GM19240 (cell line): ENCODE data around the gene TMEM119.
"Not testable (repeated sequence)": the region's sequence is repeated elsewhere in the genome, so short reads cannot be mapped to it uniquely, and the experiment has no call there.

Source experiments
- DNase-seq: peaks from one replicate; pipeline ENCODE4 v3.0.0; 2011; ENCODE audit warnings: low spot score; ENCODE audit not compliant: insufficient read length

Gene TMEM119

DNA sequence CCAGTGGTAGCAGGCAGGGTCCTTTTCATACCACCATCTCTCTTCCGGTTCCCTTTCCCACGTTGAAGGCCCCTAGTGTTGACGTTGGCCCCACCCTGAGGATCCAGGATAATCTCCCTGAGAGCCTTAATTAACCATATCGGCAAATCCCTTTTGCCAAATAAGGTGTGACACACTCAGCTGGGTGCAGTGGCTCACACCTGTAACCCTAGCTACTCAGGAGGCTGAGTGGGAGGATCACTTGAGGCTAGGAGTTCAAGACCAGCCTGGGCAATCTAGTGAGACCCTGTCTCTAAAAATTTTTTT lies 2.8 kb upstream of the TMEM119 start:
- no peak for DNase-seq

DNA sequence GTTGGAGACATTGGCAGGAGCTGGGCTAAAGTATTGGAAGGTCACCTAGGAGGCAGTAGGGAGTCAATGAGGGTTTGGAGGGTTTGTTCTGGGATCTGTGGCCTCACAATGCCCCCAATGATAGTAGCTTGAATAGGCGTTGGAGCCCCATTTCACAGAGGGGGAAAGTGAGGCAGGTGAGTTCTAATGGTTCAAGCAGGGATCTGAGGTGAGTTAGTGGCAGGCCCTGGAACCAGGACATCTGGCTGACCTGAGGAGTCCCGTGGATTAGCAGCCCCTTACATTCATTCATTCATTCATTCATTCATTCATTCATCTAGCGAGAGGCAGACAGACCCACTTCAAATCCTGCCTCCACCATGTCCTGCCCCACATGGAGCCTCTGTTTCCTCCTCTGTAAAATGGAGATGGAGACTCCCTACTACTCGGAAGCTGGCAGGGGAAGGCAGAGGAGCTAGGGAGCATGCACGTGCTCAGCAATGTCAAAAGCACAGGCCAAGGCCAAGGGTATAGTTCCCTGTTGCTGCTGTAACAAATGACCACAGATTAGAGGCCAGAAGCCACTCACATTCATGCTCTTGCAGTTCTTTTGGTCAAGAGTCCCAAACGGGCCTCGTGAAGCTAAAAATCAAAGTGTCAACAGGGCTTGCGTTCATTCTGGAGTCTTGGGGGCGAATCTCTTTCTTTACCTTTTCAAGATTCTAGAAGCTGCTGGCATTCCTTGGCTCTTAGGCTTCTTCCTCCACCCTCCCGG lies 2.2 kb upstream of the TMEM119 start:
- DNase-seq, result no peak

DNA sequence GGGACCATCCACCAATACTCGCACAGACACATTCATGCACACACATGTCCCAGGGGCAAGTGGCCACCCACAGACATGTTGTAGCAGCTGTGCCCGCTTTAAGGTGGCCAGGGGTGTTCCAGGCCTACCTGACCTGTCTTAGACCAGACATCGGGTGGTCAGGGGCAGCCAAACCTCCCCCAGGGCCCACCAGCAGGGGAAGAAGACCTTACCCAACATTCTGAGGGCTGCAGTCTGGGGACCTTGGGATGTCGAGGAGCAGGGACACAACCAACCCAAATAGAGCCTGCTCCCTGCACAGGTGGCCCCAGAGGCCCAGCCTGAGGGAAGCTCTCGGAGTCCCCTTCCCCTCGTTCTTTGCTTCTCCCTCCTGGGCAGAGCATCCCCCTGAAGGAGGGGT lies 1.7 kb upstream of the TMEM119 start:
- no peak for DNase-seq

DNA sequence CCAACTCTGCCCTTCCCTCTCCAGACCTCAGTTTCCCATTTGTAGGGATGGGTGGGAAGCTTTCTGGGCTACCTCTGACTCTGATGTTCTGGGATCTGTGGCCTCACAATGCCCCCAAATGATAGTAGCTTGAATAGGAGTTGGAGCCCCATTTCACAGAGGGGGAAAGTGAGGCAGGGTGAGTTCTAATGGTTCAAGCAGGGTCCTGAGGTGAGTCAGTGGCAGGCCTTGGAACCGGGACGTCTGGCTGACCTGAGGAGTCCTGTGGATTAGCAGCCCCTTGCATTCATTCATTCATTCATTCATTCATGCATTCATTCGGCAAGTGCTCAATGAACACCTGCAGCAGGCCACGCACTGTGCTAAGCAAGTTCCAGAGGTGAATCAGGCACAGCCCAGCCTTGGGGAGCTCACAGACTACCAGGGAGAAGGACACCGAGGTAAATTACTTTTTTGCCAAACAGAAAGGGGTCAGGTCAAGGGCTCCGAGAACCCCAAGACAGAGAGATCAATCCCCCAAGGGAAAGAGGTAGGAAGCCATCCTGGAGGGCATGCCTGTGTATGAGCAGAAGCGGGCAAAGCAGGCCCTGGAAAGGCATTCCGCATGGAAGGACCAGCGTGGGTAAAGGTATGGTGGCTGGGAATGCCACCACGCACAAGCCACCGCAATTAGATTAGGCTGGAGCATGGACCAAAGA lies 818 bp upstream of the TMEM119 start:
- DNase-seq, result no peak

DNA sequence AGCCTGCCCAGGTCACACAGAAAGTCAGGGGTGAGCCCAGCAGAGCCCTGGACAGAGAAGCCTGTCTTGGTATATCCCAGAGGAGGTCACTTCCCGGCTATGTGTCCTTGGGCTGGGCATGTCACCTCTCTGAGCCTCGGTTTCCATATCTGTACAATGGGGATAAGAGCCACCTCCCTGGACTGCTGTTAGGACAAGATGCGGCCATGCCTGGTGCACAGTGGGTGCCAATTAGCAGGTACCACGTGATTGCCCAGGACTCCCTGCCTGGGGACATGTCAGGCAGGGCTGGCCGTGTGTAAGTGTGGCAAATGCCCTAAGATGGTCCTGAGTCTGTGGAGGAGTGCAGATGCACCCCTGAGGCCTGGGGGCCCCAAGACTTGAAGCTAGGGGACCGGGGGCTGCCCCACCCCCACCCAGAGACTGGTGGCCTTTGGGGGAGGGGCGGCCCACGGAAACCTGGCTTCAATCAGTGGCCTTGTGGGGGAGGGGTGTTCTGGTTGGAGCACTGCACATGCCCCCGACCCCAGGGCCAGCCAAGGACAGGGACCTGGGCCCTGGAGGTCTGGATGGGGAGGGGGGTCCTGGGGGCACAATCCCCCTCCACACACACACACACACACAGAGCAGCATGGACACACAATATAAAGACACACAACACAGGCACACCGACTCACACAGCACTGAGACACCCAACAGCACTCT lies 878 bp downstream of the TMEM119 start:
- no peak for DNase-seq

DNA sequence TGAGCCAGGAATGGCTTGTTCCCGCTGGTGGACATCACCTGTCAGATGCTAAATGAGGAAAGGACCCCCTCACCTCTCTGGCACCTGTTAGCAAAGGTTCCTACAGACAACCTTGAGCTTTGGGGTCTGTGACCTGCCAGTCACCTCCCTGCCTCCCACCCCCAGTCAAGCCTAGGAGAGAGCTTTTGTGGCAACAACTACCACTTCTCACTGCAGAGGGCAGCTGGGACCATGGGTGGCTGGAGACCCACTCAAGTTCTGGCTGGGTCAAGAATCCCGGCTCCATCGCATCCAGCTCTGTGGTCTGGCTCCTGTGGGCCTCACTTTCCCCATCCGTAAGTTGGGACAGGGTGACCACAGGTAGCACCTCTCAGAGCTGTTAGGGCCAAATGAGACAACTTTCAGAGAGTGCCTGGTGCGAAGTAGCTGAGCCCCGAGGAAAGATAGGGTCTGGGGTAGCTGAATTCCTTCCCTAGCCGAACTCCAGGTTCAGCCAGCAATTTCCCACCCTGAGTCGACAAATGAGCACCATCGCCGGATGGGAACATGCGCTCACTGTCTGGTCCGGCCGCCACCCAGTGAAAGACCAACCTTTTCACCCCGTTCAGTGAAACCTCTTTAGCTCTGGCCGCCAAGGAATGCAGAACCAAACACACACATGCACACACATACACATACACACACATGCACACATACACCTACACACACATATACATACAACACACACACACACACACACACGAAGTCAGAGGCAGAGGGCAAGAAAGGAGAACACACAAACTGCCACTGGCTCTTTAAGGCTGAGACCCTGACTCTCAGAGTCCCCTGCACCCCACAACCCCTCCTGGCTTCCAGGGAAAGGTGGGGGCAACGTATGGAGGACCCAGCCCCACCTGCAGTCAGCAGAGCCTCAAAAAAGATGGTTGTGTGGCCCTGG lies 1.9 kb downstream of the TMEM119 start:
- DNase-seq, result no peak

DNA sequence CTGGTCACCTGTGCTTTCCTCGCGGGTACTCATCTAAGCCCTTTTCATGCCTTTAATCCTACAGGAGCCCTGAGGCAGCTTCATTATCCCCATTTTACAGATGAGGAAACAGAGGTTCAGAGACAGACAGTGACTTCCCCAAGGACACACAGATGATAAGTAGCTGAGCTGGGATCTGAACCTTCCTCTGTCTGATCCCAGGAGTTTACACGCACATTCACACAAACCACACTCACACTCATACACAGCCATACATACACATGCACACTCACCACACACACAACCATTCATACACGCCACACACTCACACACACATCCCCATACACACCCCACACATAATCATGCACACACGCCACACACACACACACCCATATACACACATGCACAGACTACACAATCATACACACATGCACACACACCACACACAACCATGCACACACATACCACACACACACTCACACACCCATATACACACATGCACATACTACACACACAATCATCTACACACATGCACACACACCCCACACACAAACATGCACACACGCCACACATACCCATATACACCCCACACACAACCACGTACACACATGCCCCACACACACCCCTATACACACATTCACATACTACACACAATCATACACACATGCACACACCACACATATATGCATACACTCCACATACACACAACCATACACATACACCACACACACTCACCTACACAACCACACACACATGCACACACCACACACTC lies 2.7 kb downstream of the TMEM119 start:
- DNase-seq, result no peak

DNA sequence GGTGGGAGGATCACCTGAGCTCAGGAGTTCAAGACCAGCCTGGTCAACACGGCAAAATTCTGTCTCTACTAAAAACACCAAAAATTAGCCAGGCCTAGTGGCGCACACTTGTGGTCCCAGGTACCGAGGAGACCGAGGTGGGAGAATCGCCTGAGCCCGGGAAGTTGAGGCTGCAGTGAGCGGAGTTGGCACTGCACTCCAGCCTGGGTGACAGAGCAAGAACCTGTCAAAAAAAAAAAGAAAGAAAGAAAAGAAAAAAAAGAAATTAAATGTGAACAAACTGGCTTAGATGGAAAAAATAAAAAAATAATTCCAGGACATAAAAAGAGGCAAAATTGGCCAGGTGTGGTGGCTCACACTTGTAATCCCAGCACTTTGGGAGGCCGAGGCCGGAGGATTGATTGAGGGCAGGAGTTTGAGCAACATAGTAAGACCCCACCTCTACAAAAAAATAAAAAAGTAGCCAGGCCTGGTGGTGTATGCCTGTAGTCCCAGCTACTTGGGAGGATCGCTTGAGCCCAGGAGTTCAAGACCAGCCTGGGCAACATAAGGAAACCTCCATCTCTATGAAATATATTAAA lies 3.5 kb downstream of the TMEM119 start:
- no peak for DNase-seq

DNA sequence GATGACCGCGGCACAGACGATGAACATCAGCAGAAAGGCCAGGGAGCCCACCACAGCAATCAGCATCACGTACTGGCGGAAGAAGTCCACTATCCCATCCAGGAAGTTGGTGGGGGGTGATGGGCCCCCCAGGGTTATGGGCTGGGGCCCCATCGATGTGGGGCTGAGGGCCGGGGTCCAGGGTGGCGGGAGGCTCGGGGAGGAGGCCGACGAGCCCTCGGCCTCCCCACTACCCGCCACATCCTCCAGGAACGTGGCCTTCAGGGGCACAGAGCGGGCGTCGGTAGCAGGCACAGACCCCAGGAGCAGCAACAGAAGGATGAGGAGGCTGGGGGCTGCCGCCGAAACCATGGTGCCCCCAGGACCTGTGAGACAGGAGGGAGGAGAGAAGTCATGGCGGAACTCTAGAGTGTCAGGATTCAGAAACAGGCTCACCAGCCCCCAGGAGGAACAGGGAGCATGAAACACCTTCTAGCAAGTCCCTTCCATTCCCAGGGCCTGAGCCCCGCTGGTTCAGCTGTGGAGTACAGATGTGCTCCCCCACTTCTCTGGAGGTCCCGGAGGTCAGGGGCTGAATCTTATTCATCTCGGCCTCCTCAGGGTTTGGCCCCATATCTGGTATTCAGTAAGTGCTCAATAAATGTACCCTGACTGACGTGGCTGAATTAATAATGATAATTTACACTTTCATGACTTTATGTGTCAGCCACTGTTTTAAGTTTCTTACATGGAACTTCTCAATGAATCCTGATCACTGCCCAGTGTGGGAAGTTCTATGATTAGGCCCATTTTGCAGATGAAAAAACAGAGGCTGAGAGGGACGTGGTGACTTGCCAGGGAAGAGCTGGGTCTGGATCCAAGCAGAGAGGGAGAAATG lies 5.6 kb downstream of the TMEM119 start:
- no peak for DNase-seq

DNA sequence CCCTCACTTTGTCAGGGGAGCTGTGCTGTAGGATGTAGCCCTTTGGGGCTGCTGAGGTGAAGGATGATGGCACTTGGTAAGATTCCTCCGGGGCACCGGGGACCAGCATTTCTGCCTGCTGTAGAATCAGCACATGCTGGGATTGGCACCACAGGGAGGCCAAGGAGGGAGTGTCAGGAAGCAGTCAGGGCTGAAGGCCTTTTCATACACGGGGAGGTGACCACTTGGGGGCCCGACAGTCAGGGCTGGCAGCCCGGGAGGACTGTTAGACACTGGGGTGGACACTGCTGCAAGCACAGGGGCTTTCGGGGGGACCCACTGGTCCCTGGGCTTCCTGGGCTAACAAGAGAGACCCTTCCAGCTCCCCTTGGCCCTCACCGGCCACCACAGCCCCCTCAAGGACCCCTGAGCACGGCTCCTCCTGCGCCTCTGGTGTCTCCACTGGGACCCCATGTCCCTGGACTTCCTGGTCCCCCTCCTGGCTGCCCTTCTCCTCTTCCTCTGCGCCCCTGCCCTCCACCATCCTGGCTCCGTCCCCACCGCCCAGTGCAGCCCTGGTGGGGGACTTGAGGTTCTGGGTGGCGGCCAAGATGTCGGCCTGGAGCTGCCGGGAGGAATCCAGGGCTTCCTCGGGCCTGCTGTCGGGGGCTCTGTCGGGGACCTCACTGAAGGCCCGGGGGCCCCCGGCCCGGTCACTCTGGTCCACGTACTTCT lies 6.5 kb downstream of the TMEM119 start:
- no peak for DNase-seq

DNA sequence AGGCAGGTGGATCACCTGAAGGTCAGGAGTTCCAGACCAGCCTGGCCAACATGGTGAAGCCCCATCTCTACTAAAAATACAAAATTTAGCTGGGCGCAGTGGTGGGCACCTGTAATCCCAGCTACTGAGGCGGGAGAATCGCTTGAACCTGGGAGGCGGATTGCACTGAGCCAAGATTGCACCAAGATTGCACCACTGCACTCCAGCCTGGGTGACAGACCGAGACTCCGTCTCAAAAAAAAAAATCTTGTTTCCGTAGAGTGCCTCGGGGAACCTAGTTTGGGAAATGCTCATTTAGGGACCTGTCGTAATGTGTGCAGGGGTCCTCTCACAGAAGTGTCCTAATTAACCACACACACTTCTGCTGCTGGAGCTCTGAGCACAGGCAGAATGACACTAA lies 7.4 kb downstream of the TMEM119 start:
- DNase-seq, result not testable (repeated sequence)

DNA sequence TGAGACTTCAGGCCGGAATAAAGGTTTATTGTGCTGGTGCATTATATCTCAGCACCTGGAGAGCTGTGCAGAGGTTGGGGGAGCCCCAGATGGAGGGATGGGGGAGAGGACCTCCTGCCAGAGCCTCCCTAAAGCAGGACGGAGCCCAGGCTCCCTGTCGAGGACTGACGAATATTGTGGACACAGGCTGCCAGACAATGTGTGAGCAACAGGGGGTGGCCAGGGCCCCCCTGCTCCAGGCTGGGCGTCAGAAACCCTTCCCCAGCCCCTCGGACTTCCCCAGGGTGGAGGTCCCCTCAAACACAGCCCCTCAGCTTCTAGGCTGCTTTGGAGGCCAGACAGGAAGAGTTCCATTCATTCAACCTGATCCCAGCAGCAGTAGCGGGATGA lies 8.0 kb downstream of the TMEM119 start:
- no peak for DNase-seq

DNA sequence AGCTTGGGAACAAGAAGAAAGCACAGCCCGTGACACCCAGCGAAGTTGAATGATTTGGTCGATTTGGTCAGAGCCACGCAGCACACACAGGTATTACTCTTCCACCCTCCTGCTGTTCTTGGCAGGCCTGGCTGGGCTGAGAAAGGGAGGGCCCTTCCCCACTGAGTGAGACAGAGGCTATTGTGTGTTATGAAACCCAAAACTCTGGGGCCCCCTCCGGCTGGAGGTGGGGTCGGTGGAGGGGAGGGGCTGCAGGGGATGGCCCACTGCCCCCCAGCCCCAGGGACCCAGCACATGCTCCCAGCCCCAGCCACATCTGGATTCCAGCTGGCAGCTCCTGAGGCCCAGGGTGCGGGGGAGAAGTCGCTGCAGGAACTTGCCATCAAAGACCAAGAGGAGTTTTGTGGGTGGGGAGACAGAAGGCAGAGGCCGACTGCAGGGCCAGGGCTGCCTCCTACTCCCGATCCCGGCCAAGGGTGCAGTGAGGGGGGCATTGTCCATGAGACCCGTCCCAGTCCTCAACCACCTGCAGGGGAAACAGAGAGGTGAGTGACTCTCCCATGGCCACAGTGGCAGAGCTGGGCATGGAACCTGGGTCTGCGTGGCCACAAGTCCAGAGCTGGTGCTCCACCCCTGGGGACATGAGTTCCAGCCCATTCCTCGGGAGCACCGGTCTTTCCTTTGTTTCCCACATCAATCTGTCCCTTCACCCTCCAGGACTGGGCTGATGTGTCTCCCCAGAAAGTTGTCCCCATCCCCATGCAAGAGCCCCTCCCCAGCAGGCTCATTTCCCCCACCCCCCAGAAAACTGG lies 8.7 kb downstream of the TMEM119 start:
- no peak for DNase-seq

DNA sequence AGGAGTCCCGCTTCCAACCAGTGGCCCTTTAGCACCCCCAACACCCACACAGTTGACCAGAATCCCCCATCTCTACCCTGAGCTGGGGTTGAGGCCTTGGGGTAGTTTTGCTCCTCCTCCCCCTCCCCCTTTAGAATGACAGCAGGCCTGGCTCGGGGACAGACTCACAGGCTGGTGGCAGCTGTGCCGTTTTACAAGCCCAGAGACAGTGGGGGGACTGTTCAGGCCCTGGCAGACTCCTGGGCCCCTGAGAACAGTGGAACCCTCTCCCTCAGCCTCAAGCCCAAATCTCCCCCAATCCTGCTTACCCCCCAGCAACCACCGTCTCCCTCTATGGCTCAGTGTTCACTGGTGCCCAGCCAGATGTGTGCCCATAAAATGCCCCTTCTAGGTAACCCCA lies 10.1 kb downstream of the TMEM119 start:
- DNase-seq, result no peak

DNA sequence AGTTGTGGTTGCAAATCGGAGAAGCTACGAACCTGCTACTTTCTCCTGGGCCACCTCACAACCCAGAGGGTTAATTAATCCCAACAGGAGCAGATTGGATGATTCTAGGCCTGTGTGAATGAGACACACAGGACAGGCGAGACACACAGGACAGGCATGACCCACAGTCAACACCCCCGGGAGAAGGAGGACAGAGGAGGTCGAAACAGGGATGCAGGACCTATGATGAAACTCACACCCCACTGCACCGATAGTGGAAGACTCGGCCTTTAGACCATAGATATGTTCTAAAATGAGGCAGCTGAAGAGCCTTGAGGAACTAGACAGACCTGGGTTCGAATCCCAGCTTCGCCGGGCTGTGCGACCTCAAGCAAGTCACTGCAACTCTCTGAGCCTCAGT lies 11.6 kb downstream of the TMEM119 start:
- no peak for DNase-seq

DNA sequence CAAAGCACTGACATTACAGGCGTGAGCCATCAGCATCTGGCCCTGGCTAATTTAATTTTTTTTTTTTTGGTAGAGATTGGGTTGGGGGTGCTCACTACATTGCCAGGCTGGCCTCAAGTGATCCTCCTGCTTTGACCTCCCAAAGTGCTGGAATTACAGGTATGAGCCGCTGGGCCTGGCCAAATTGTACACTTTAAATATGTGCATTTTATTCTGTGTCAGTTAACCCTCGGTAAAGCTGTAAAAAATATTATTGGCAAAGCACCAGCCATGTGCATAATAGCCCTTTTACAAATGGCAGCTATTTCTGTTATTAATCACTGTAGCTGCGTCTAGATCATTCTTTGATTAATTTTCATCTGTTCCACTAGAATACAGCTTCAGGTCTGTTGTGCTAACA lies 12.0 kb downstream of the TMEM119 start:
- DNase-seq, result no peak

DNA sequence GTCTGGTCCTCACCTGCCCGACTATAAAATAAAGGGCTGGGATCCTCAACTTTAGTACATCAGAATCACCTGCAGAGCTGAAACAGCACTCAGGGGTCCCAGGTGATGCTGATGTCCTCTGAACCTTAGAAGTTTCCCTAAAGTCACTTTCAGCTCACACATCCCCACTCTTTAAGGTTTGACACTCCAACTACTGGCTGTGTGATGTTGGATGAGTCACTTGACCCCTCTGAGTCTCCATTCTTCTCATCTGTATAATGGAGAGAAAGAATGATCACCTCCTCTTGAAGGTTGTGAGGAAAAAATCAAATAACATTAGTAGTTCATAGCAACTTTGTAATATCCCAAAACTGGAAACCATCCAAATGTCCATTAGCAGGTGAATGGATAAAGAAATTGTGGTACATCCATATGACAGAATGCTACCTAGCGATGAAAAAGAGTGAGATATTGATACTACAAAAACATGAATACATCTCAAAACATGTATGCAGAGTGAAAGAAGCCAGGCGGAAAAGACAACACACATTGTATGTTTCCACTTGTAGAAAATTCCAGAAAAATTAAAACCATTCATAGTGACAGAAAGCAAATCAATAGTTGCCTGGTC lies 13.3 kb downstream of the TMEM119 start:
- DNase-seq, result no peak

DNA sequence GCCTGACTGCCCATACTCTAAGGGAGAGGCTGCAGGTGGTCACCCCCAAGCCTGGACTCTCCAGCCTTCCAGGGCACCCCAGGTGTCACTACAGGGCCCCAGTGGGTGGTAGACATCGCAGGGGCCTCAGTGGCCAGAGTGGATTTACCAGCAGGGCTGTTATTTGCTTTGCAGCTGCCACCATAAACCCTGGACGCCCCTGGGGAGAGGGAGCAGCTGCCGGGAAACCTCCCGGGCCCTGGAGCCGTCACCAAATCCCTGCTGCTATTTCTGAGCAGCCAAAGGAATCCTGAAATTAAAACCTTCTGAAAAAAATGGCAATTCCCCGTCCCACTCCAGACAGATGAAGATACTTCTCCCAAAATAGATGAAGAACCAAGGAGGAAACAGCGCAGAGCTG lies 13.9 kb downstream of the TMEM119 start:
- DNase-seq, result no peak
